H9 (cell line): ENCODE results near the gene IRF2. TPM values are rescaled to one million over a fixed set of nuclear protein-coding genes. Genes with fewer than 3 reads are reported as not detected.

Source experiments
- DNase-seq: peaks from one replicate; pipeline ENCODE4 v3.0.0-alpha.2; 2017
- H2AFZ ChIP-seq: one replicate; pipeline ENCODE4 v1.6.1; 2013; ENCODE audit warnings: mild to moderate bottlenecking, low read length, control low read depth, moderate library complexity
- H2AK5ac ChIP-seq: 2 replicates; pipeline ENCODE4 v1.6.1; 2013; ENCODE audit warnings: low read length, control low read depth, mixed read lengths; ENCODE audit not compliant: insufficient read length
- H2BK120ac ChIP-seq: one replicate; pipeline ENCODE4 v1.6.1; 2013; ENCODE audit warnings: low read depth, mild to moderate bottlenecking, low read length, control low read depth, inconsistent platforms; ENCODE audit not compliant: poor library complexity, severe bottlenecking
- H2BK12ac ChIP-seq: 2 replicates; pipeline ENCODE4 v1.6.1; 2013; ENCODE audit warnings: low read length, control low read depth, mixed read lengths, low read depth; ENCODE audit not compliant: insufficient read length
- H2BK15ac ChIP-seq: 2 replicates; pipeline ENCODE4 v1.6.1; 2013; ENCODE audit warnings: low read depth, low read length, control low read depth
- H2BK20ac ChIP-seq: one replicate; pipeline ENCODE4 v1.6.1; 2013; ENCODE audit warnings: low read depth, mild to moderate bottlenecking, low read length, control low read depth, inconsistent platforms; ENCODE audit not compliant: poor library complexity, severe bottlenecking
- H2BK5ac ChIP-seq: 2 replicates; pipeline ENCODE4 v1.6.1; 2013; ENCODE audit warnings: low read length, control low read depth, mixed read lengths; ENCODE audit not compliant: insufficient read length
- H3K14ac ChIP-seq: 2 replicates; pipeline ENCODE4 v1.6.1; 2013; ENCODE audit warnings: low read length, control low read depth; ENCODE audit not compliant: insufficient read depth
- H3K18ac ChIP-seq: 2 replicates; pipeline ENCODE4 v1.6.1; 2013; ENCODE audit warnings: low read depth, mild to moderate bottlenecking, mixed read lengths, low read length, control low read depth; ENCODE audit not compliant: insufficient read length
- H3K23ac ChIP-seq: 2 replicates; pipeline ENCODE4 v1.6.1; 2013; ENCODE audit warnings: low read length, control low read depth, mixed read lengths, low read depth; ENCODE audit not compliant: insufficient read length
- H3K23me2 ChIP-seq: 2 replicates; pipeline ENCODE4 v1.6.1; 2013; ENCODE audit warnings: low read depth, mild to moderate bottlenecking, mixed read lengths, low read length, control low read depth; ENCODE audit not compliant: insufficient read length, poor library complexity, severe bottlenecking
- H3K27ac ChIP-seq: 2 replicates; pipeline ENCODE4 v1.5.1; 2013; ENCODE audit warnings: low read length, control low read depth, mixed read lengths, low read depth; ENCODE audit not compliant: insufficient read length
- H3K27me3 ChIP-seq: 2 replicates; pipeline ENCODE4 v1.6.1; 2013; ENCODE audit warnings: low read length, control low read depth, inconsistent platforms; ENCODE audit not compliant: insufficient read depth
- H3K4ac ChIP-seq: 2 replicates; pipeline ENCODE4 v1.6.1; 2013; ENCODE audit warnings: low read depth, mild to moderate bottlenecking, control low read depth, inconsistent platforms, low read length, moderate library complexity
- H3K4me1 ChIP-seq: 2 replicates; pipeline ENCODE4 v1.6.1; 2013; ENCODE audit warnings: low read length, control low read depth, inconsistent platforms; ENCODE audit not compliant: insufficient read depth
- H3K4me2 ChIP-seq: 2 replicates; pipeline ENCODE4 v1.6.1; 2013; ENCODE audit warnings: low read length, control low read depth, mixed read lengths; ENCODE audit not compliant: insufficient read length, insufficient read depth
- H3K56ac ChIP-seq: 2 replicates; pipeline ENCODE4 v1.6.1; 2013; ENCODE audit warnings: low read depth, mild to moderate bottlenecking, mixed read lengths, low read length, control low read depth; ENCODE audit not compliant: insufficient read length
- H3K79me1 ChIP-seq: 2 replicates; pipeline ENCODE4 v1.6.1; 2013; ENCODE audit warnings: low read depth, mild to moderate bottlenecking, moderate library complexity, low read length, control low read depth, inconsistent platforms; ENCODE audit not compliant: insufficient read depth, poor library complexity, severe bottlenecking
- H3K79me2 ChIP-seq: 2 replicates; pipeline ENCODE4 v1.6.1; 2013; ENCODE audit warnings: low read length, control low read depth, inconsistent platforms; ENCODE audit not compliant: insufficient read depth
- H3K9ac ChIP-seq: 2 replicates; pipeline ENCODE4 v1.6.1; 2013; ENCODE audit warnings: low read length, control low read depth, mixed read lengths; ENCODE audit not compliant: insufficient read length; ENCODE audit errors: extremely low read depth
- H3K9me3 ChIP-seq: one replicate; pipeline ENCODE4 v1.6.1; 2013; ENCODE audit warnings: low read depth, low read length, inconsistent platforms; ENCODE audit not compliant: control insufficient read depth
- H3T11ph ChIP-seq: one replicate; pipeline ENCODE4 v1.6.1; 2013; ENCODE audit warnings: mild to moderate bottlenecking, low read length, control low read depth, inconsistent platforms
- H4K20me1 ChIP-seq: one replicate; pipeline ENCODE4 v1.6.1; 2013; ENCODE audit not compliant: control insufficient read depth, insufficient read length, insufficient read depth
- H4K5ac ChIP-seq: 2 replicates; pipeline ENCODE4 v1.6.1; 2013; ENCODE audit warnings: low read depth, mild to moderate bottlenecking, mixed read lengths, low read length, control low read depth; ENCODE audit not compliant: insufficient read length
- H4K8ac ChIP-seq: replicated peaks from 2 replicates; pipeline ENCODE4 v1.6.1; 2013; ENCODE audit warnings: low read length, control low read depth, mixed read lengths, low read depth; ENCODE audit not compliant: insufficient read length
- H4K91ac ChIP-seq: 2 replicates; pipeline ENCODE4 v1.6.1; 2013; ENCODE audit warnings: low read depth, mild to moderate bottlenecking, moderate library complexity, mixed read lengths, low read length, control low read depth; ENCODE audit not compliant: insufficient read length
- H3K27ac Mint-ChIP-seq, 3 experiments: 2 replicates in 2 of 3; 3 replicates in 1 of 3; pipeline ENCODE4 v1.8.0; 2020 to 2021; ENCODE audit warnings: mixed read lengths in 3 of 3, mild to moderate bottlenecking in 1 of 3, moderate library complexity in 1 of 3
- H3K27me3 Mint-ChIP-seq: 2 replicates; pipeline ENCODE4 v1.8.0; 2021; ENCODE audit warnings: low read depth, mild to moderate bottlenecking, moderate library complexity, mixed read lengths
- H3K36me3 Mint-ChIP-seq, 3 experiments: 2 replicates in 2 of 3; 3 replicates in 1 of 3; pipeline ENCODE4 v1.8.0; 2020 to 2021; ENCODE audit warnings: low read depth in 3 of 3, mixed read lengths in 3 of 3; ENCODE audit not compliant: insufficient read depth in 1 of 3
- H3K4me1 Mint-ChIP-seq, 2 experiments: 2 replicates each; pipeline ENCODE4 v1.8.0; 2020; ENCODE audit warnings: mixed read lengths in 2 of 2
- H3K4me3 Mint-ChIP-seq, 2 experiments: 2 replicates in 1 of 2; 3 replicates in 1 of 2; pipeline ENCODE4 v1.8.0; 2020 to 2021; ENCODE audit warnings: mild to moderate bottlenecking in 2 of 2, mixed read lengths in 2 of 2, moderate library complexity in 1 of 2
- H3K9me3 Mint-ChIP-seq, 2 experiments: 2 replicates in 1 of 2; 3 replicates in 1 of 2; pipeline ENCODE4 v1.8.0; 2020; ENCODE audit warnings: mild to moderate bottlenecking in 2 of 2, mixed read lengths in 2 of 2, moderate library complexity in 1 of 2
- CTCF ChIP-seq: fragments of 200-600 bp; sonication (generic); conservative IDR thresholded peaks from 3 replicates; pipeline ENCODE4 v1.8.0; 2021; ENCODE audit warnings: antibody characterized with exemption, mild to moderate bottlenecking
- WGBS: extraction: QIAGEN DNeasy Blood & Tissue Kit; methylation state at CpG from one replicate; pipeline ENCODE4 v1.1.7; 2013; ENCODE audit warnings: missing lambda C conversion rate, low lambda C conversion rate, mixed read lengths; ENCODE audit not compliant: insufficient read length; ENCODE audit errors: extremely low coverage; 5-methylcytosine and 5-hydroxymethylcytosine counted together
- total RNA-seq: library from RNA; stranded (reverse); gene quantifications from 2 replicates; pipeline ENCODE4 v1.2.1, GENCODE V29; 2021

IRF2 gene
- total RNA-seq, 1 experiment from 2014 or later: 13.5 TPM

- Histone ChIP-seq H2AK5ac (no peak overlapping the region), H3K79me1 (peaks cover 15% of the 10 kb centered on the region), H3K9me3 (no peaks in the 10 kb centered on the region), H3K4me1 (peaks cover 32% of the 10 kb centered on the region), H3K27ac (no peak overlapping the region), H2AFZ (no peak overlapping the region), H3K23me2 (peaks cover 3% of the 10 kb centered on the region), H2BK12ac (no peak overlapping the region), H4K5ac (no peak overlapping the region), H3K9ac (no peak overlapping the region), H4K20me1 (no peaks in the 10 kb centered on the region), H3K23ac (no peak overlapping the region), H3T11ph (no peak overlapping the region), H4K8ac (no peak overlapping the region), H3K14ac (no peak overlapping the region), H2BK15ac (no peak overlapping the region), H3K56ac (no peak overlapping the region), H4K91ac (no peak overlapping the region), H3K27me3 (no peaks in the 10 kb centered on the region), H3K4me2 (no peak overlapping the region), H2BK5ac (no peak overlapping the region), H3K18ac (no peak overlapping the region), H2BK120ac (no peak overlapping the region), H2BK20ac (no peak overlapping the region), H3K4ac (no peak overlapping the region), H3K79me2 (peaks cover 8% of the 10 kb centered on the region; the same call in 1 of the 2 replicates)
- H3K27ac Mint-ChIP-seq: no peak overlapping the region
- WGBS: no CpG with 5 or more reads among the region's 5 CpGs
- no peaks in the 10 kb centered on the region; a peak in 1 of 7 replicates for H3K36me3 Mint-ChIP-seq
- H3K27me3 Mint-ChIP-seq: no peaks in the 10 kb centered on the region
- peaks cover 64 to 75% of the 10 kb centered on the region in 2 experiments for H3K4me1 Mint-ChIP-seq
- DNase-seq: no peak
- TF ChIP-seq CTCF: no peak
- no peak overlapping the region for H3K4me3 Mint-ChIP-seq
- no peaks in the 10 kb centered on the region for H3K9me3 Mint-ChIP-seq
These were observed 24.3 kb downstream of the IRF2 start for GRCh38 chr4:184450045-184450444.
